H1 (cell line): ENCODE measurements around the gene GAK. TPM values are rescaled to one million over a fixed set of nuclear protein-coding genes. Genes with fewer than 3 reads are reported as not detected.

Experiments used
- CTCF ChIA-PET: fragments of 300-600 bp; sonication (Branson Sonifier 250); formaldehyde crosslinking; loops from one replicate; lab custom pipeline; 2021; ENCODE audit not compliant: partially characterized antibody; lab: Charles Lee
- POLR2A ChIA-PET: fragments of 300-600 bp; sonication (Branson Sonifier 250); formaldehyde crosslinking; loops from one replicate; lab custom pipeline; 2021; ENCODE audit warnings: inconsistent platforms; ENCODE audit not compliant: partially characterized antibody; lab: Charles Lee
- DNase-seq, 2 experiments: peaks; one replicate each; pipeline versions ENCODE4 v3.0.0 to v3.0.0-alpha.2; 2010 to 2022; ENCODE audit warnings: low spot score in 2 of 2, low read depth in 1 of 2, mixed read lengths in 1 of 2
- FAIRE-seq: peaks from 2 replicates; lab custom pipeline; 2011; peaks lifted over from hg19 to GRCh38; lab: Jason Lieb, UNC
- H2AFZ ChIP-seq: 2 replicates; pipeline ENCODE4 v1.8.1; 2012; ENCODE audit warnings: low read length, inconsistent platforms
- H2AK5ac ChIP-seq: 2 replicates; pipeline ENCODE4 v1.6.1; 2013; ENCODE audit warnings: low read depth, low read length
- H2BK120ac ChIP-seq: replicated peaks from 2 replicates; pipeline ENCODE3; 2013; ENCODE audit warnings: low read depth, low read length, inconsistent platforms
- H2BK12ac ChIP-seq: 2 replicates; pipeline ENCODE4 v1.6.1; 2013; ENCODE audit warnings: low read depth, low read length
- H2BK15ac ChIP-seq: 2 replicates; pipeline ENCODE4 v1.6.1; 2013; ENCODE audit warnings: low read length
- H2BK20ac ChIP-seq: 2 replicates; pipeline ENCODE4 v1.6.1; 2013; ENCODE audit warnings: low read length
- H2BK5ac ChIP-seq: 2 replicates; pipeline ENCODE4 v1.6.1; 2013; ENCODE audit warnings: low read depth, low read length
- H3K14ac ChIP-seq: 2 replicates; pipeline ENCODE4 v1.6.1; 2013; ENCODE audit warnings: inconsistent platforms; ENCODE audit not compliant: insufficient read length
- H3K18ac ChIP-seq: 2 replicates; pipeline ENCODE4 v1.6.1; 2013; ENCODE audit warnings: low read length; ENCODE audit errors: extremely low read depth
- H3K23ac ChIP-seq: 2 replicates; pipeline ENCODE4 v1.6.1; 2013; ENCODE audit warnings: inconsistent platforms; ENCODE audit not compliant: insufficient read length
- H3K23me2 ChIP-seq: 2 replicates; pipeline ENCODE4 v1.6.1; 2013; ENCODE audit warnings: low read depth, low read length
- H3K27ac ChIP-seq: 2 replicates; pipeline ENCODE4 v1.6.1; 2011; ENCODE audit warnings: low read depth, low read length, inconsistent platforms
- H3K27me3 ChIP-seq, 4 experiments: replicated peaks in 1 of 4; 1 replicate in 1 of 4; 2 replicates in 3 of 4; pipeline versions ENCODE4 v1.6.1 to v1.8.1; 2011 to 2013; ENCODE audit warnings: low read length in 3 of 4, mild to moderate bottlenecking in 3 of 4, inconsistent platforms in 2 of 4, mixed read lengths in 2 of 4, moderate library complexity in 1 of 4; ENCODE audit not compliant: control insufficient read depth in 3 of 4, insufficient read depth in 3 of 4; ENCODE audit errors: extremely low read depth in 1 of 4
- H3K36me3 ChIP-seq, 4 experiments: 2 replicates each; pipeline versions ENCODE4 v1.6.1 to v1.8.1; 2011 to 2013; ENCODE audit warnings: mild to moderate bottlenecking in 4 of 4, low read length in 3 of 4, moderate library complexity in 2 of 4, control low read depth in 1 of 4, inconsistent platforms in 1 of 4; ENCODE audit not compliant: insufficient read depth in 4 of 4, control insufficient read depth in 2 of 4
- H3K4ac ChIP-seq: replicated peaks from 2 replicates; pipeline ENCODE3; 2013; ENCODE audit warnings: low read length, low read depth, mixed read lengths, inconsistent platforms; ENCODE audit not compliant: insufficient read length
- H3K4me1 ChIP-seq, 4 experiments: replicated peaks in 1 of 4; 1 replicate in 1 of 4; 2 replicates in 3 of 4; pipeline versions ENCODE4 v1.6.1 to v1.8.1; 2011 to 2013; ENCODE audit warnings: low read length in 3 of 4, inconsistent platforms in 2 of 4, mixed read lengths in 1 of 4; ENCODE audit not compliant: insufficient read depth in 4 of 4, control insufficient read depth in 3 of 4
- H3K4me2 ChIP-seq, 2 experiments: 2 replicates each; pipeline versions ENCODE4 v1.6.1 to v1.8.1; 2011 to 2013; ENCODE audit warnings: low read depth in 2 of 2, low read length in 2 of 2, control low read depth in 1 of 2, inconsistent platforms in 1 of 2, mild to moderate bottlenecking in 1 of 2; ENCODE audit not compliant: insufficient read depth in 1 of 2
- H3K4me3 ChIP-seq, 4 experiments: fragments of 200-600, 300-600 bp in 1 of 4; sonication (generic), shearing (Covaris generic), sonication (Bioruptor Twin) in 1 of 4; 2 replicates each; pipeline versions ENCODE4 v1.5.1 to v1.8.1; 2011 to 2016; ENCODE audit warnings: low read length in 4 of 4, low read depth in 3 of 4, control low read depth in 2 of 4, inconsistent platforms in 2 of 4, mild to moderate bottlenecking in 2 of 4, mixed read lengths in 1 of 4, moderate library complexity in 1 of 4; ENCODE audit not compliant: insufficient read depth in 2 of 4; ENCODE audit errors: extremely low read depth in 1 of 4
- H3K56ac ChIP-seq: replicated peaks from 2 replicates; pipeline ENCODE3; 2013; ENCODE audit warnings: low read depth, mild to moderate bottlenecking, mixed read lengths, low read length, inconsistent platforms; ENCODE audit not compliant: insufficient read length
- H3K79me1 ChIP-seq: 2 replicates; pipeline ENCODE4 v1.6.1; 2013; ENCODE audit warnings: low read depth, low read length, control low read depth
- H3K79me2 ChIP-seq, 2 experiments: 2 replicates each; pipeline versions ENCODE4 v1.6.1 to v1.8.1; 2012 to 2013; ENCODE audit warnings: low read length in 2 of 2, mild to moderate bottlenecking in 2 of 2, inconsistent platforms in 1 of 2; ENCODE audit not compliant: insufficient read depth in 2 of 2, control insufficient read depth in 1 of 2
- H3K9ac ChIP-seq, 4 experiments: replicated peaks in 1 of 4; 1 replicate in 1 of 4; 2 replicates in 3 of 4; pipeline versions ENCODE4 v1.6.1 to v1.8.1; 2011 to 2013; ENCODE audit warnings: low read depth in 3 of 4, low read length in 3 of 4, control low read depth in 2 of 4, mild to moderate bottlenecking in 2 of 4, moderate library complexity in 2 of 4, inconsistent platforms in 1 of 4; ENCODE audit errors: extremely low read depth in 1 of 4
- H3K9me3 ChIP-seq, 2 experiments: 2 replicates each; pipeline versions ENCODE4 v1.6.1 to v1.8.1; 2012 to 2013; ENCODE audit warnings: mild to moderate bottlenecking in 2 of 2, moderate library complexity in 2 of 2, control low read depth in 1 of 2, inconsistent platforms in 1 of 2, low read depth in 1 of 2, low read length in 1 of 2, mixed read lengths in 1 of 2; ENCODE audit not compliant: insufficient read depth in 2 of 2
- H4K20me1 ChIP-seq, 2 experiments: replicated peaks in 1 of 2; 2 replicates each; pipeline versions ENCODE3 to v1.8.1; 2011 to 2013; ENCODE audit warnings: inconsistent platforms in 2 of 2, low read length in 2 of 2, mild to moderate bottlenecking in 1 of 2; ENCODE audit not compliant: insufficient read depth in 2 of 2, control insufficient read depth in 1 of 2
- H4K5ac ChIP-seq: 2 replicates; pipeline ENCODE4 v1.6.1; 2013; ENCODE audit warnings: low read length, low read depth, mixed read lengths, inconsistent platforms; ENCODE audit not compliant: insufficient read length
- H4K8ac ChIP-seq: 2 replicates; pipeline ENCODE4 v1.8.0; 2013; ENCODE audit warnings: mild to moderate bottlenecking, moderate library complexity, low read length, inconsistent platforms; ENCODE audit not compliant: insufficient read depth; ENCODE audit errors: extremely low read depth
- H4K91ac ChIP-seq: replicated peaks from 2 replicates; pipeline ENCODE3; 2013; ENCODE audit warnings: low read length, mixed read lengths, inconsistent platforms; ENCODE audit not compliant: insufficient read length
- ATF2 ChIP-seq: IDR thresholded peaks from 2 replicates; pipeline ENCODE4 v1.6.1; 2012; ENCODE audit warnings: low read length, inconsistent platforms
- CHD1 ChIP-seq: IDR thresholded peaks from 2 replicates; pipeline ENCODE4 v1.6.1; 2012; ENCODE audit warnings: low read depth, low read length, improper control_type of control experiment
- SIX5 ChIP-seq: IDR thresholded peaks from 2 replicates; pipeline ENCODE4 v1.6.1; 2011; ENCODE audit warnings: mild to moderate bottlenecking, low read depth, low read length
- SP4 ChIP-seq: IDR thresholded peaks from 2 replicates; pipeline ENCODE4 v1.6.1; 2012; ENCODE audit warnings: low read length, inconsistent platforms
- TBP ChIP-seq: IDR thresholded peaks from 2 replicates; pipeline ENCODE4 v1.6.1; 2011; ENCODE audit warnings: low read depth, low read length, improper control_type of control experiment
- WGBS, 2 experiments: shearing (Covaris generic) in 1 of 2; methylation state at CpG; one replicate each; pipeline versions ENCODE4 v1.1.6 to v1.1.7; 2013 to 2015; ENCODE audit warnings: low lambda C conversion rate in 2 of 2, mixed read lengths in 2 of 2, inconsistent platforms in 1 of 2, low coverage in 1 of 2, missing lambda C conversion rate in 1 of 2; ENCODE audit not compliant: insufficient replicate concordance in 2 of 2, insufficient coverage in 1 of 2, insufficient read length in 1 of 2; ENCODE audit errors: extremely low coverage in 1 of 2, missing lambda C conversion rate in 1 of 2; 5-methylcytosine and 5-hydroxymethylcytosine counted together
- polyA plus RNA-seq, 7 experiments: library from polyadenylated mRNA; depleted of rRNA in 3 of 7; stranded (reverse) in 5 of 7; unstranded in 2 of 7; fragments of >200 nt in 5 of 7; fragments of 200-250 nt in 2 of 7; gene quantifications; 1 replicate in 5 of 7; 2 replicates in 1 of 7; 4 replicates in 1 of 7; pipeline versions ENCODE4 v1.2.1 to v1.2.3, GENCODE V29; 2011 to 2013; ENCODE audit warnings: missing spikeins in 2 of 7, mixed read lengths in 2 of 7
- total RNA-seq: library from RNA; stranded (reverse); fragmentation: NEBNext Ultra II Directional; extraction: Animal tissue kit (Norgen Biotek cat#: 25700); gene quantifications from 2 replicates; pipeline ENCODE4 v1.2.1, GENCODE V29; 2021

GAK gene
- total and polyA plus RNA-seq, 2 of the 8 experiments (the other 6 are each of a cell fraction or from before 2014, with no cell fraction given) = 31.5 to 70.8 TPM

- ChIA-PET POLR2A (no interaction called here), CTCF (interaction anchor here (1.2 to 2.3 kb wide), 5 partner anchors 9 to 36 kb away, joined by 3 to 10 read pairs (median 7); no protein-coding TSS in a partner anchor)
- Histone ChIP-seq H3K23me2 (peaks cover 3% of the 10 kb centered on the region; the same call in 1 of the 2 replicates), H3K4me2 (no peak overlapping the region), H3K79me1 (peaks cover 3% of the 10 kb centered on the region), H2BK15ac (no peak overlapping the region), H3K27me3 (no peaks in the 10 kb centered on the region), H3K56ac (no peak overlapping the region), H3K27ac (no peak overlapping the region), H2BK5ac (no peak overlapping the region), H3K14ac (no peak overlapping the region), H2BK12ac (no peak overlapping the region), H2BK120ac (no peak overlapping the region), H2AFZ (no peak overlapping the region), H3K4me3 (no peak overlapping the region), H4K5ac (no peak overlapping the region), H4K8ac (no peak overlapping the region), H3K4me1 (no peaks in the 10 kb centered on the region), H3K23ac (no peak overlapping the region), H3K4ac (no peak overlapping the region), H3K9me3 (peaks cover 0 to 8% of the 10 kb centered on the region in 2 experiments; a peak in 1 of 4 replicates), H3K36me3 (peaks cover 2 to 30% (median 20%) of the 10 kb centered on the region in 4 experiments; a peak in 7 of 8 replicates), H4K20me1 (peaks cover 0 to 18% of the 10 kb centered on the region in 2 experiments), H3K18ac (no peak overlapping the region), H3K79me2 (no peaks in the 10 kb centered on the region), H4K91ac (no peak overlapping the region), H3K9ac (no peak overlapping the region), H2AK5ac (no peak overlapping the region), H2BK20ac (no peak overlapping the region)
- TF ChIP-seq TBP = no peak
- no peak for TF ChIP-seq ATF2
- no peak for TF ChIP-seq CHD1
- no peak for TF ChIP-seq SP4
- no peak for TF ChIP-seq SIX5
- DNase-seq (no peak), FAIRE-seq (no peak)
- 75% methylated on average over 11 of the region's 11 CpGs; no CpG with 5 or more reads in 1 of the 2 experiments for WGBS, 2 experiments
These were observed 67.0 kb downstream of the GAK start for GRCh38 chr4:865121-865465.
